Right lobe of liver (tissue), 6 donors: ENCODE data around the gene CIAO3. TPM values are rescaled to one million over a fixed set of nuclear protein-coding genes. Genes with fewer than 3 reads are reported as not detected.

Experiments
- ATAC-seq, 4 donors: fragments of 200-7000 bp; cut with Tn5 transposase; one replicate each; pipeline ENCODE4 v1.9.1; 2020; ENCODE audit warnings: mild to moderate bottlenecking in 4 of 4, moderate library complexity in 4 of 4
- DNase-seq, 3 donors: peaks; one replicate each; pipeline ENCODE4 v3.0.0-alpha.2; 2020
- H3K27ac ChIP-seq, 3 donors: fragments of 200-600 bp; one replicate each; pipeline ENCODE4 v1.8.0; 2022
- H3K27me3 ChIP-seq, 2 donors: fragments of 200-600 bp; one replicate each; pipeline ENCODE4 v1.8.0; 2022
- H3K36me3 ChIP-seq, 4 donors: fragments of 200-600 bp; sonication (generic) in 1 of 4; one replicate each; pipeline versions ENCODE4 v1.5.1 to v1.8.0; 2017 to 2022; ENCODE audit warnings: control low read depth in 1 of 4
- H3K4me1 ChIP-seq, 4 donors: fragments of 200-600 bp; sonication (generic) in 1 of 4; one replicate each; pipeline versions ENCODE4 v1.5.1 to v1.8.0; 2017 to 2022; ENCODE audit warnings: control low read depth in 1 of 4
- H3K4me3 ChIP-seq, 3 donors: fragments of 200-600 bp; one replicate each; pipeline ENCODE4 v1.8.0; 2022
- H3K9me3 ChIP-seq, 4 donors: fragments of 200-600 bp; sonication (generic) in 1 of 4; one replicate each; pipeline versions ENCODE4 v1.5.1 to v1.8.0; 2017 to 2022; ENCODE audit warnings: control low read depth in 1 of 4
- CTCF ChIP-seq, 4 donors: fragments of 200-600 bp in 3 of 4; fragments of 450-650 bp in 1 of 4; IDR thresholded peaks; one replicate each; pipeline versions ENCODE4 v1.5.1 to v1.8.0; 2016 to 2022; ENCODE audit warnings: antibody characterized with exemption in 4 of 4, mild to moderate bottlenecking in 2 of 4
- POLR2A ChIP-seq: fragments of 450-650 bp; IDR thresholded peaks from one replicate; pipeline ENCODE4 v1.6.1; 2017; ENCODE audit warnings: antibody characterized with exemption, mild to moderate bottlenecking
- WGBS: methylation state at CpG from one replicate; pipeline ENCODE4 v1.1.6; 2018; ENCODE audit warnings: low coverage, low lambda C conversion rate; ENCODE audit not compliant: insufficient coverage; ENCODE audit errors: missing lambda C conversion rate; 5-methylcytosine and 5-hydroxymethylcytosine counted together
- intact Hi-C, 2 donors: fragments of 100-400 bp; cut with DNase I; formaldehyde crosslinking; loops; one replicate each; pipeline versions ENCODE4 v1.11.2 to v1.14.1; 2022
- total RNA-seq, 6 experiments: library from RNA; depleted of rRNA in 2 of 6; stranded (reverse); fragments of >200 nt in 2 of 6; fragmentation: NEBNext Ultra II Directional in 3 of 6; extraction: Animal tissue kit (Norgen Biotek cat#: 25700) in 3 of 6; gene quantifications; one replicate each; pipeline versions ENCODE4 v1.1.0 to v1.2.4, GENCODE V29; 2016 to 2023
- donor health status: DM: no; HTN: yes; CAD: no.
- donor health status: DM: no; HTN: no; CAD: no.
- donor health status: DM: no; HTN: no; CAD: no.
- donor health status: DM: no; HTN: yes; CAD: no.
- donor health status: DM: no; HTN: yes; CAD: no.

The CIAO3 gene
- total RNA-seq, 6 experiments from 2014 or later = 11.9 to 26.1 (median 17.3) TPM

DNA sequence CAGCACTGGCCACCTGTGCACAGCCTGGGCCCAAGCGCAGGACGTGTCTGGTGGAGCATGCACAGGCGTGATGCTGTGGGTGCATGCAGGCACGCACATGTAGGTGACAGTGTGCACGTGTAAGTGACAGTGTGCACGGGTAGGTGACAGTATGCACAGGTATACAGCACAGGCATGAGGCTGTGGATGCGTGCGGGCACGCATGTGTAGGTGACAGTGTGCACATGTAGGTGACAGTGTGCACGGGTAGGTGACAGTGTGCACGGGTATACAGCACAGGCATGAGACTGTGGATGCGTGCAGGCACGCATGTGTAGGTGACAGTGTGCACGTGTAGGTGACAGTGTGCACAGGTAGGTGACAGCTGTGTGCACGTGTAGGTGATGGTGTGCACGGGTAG lies 39.5 kb upstream of the CIAO3 start:
- Histone ChIP-seq H3K36me3 (no peaks in the 10 kb centered on the region), H3K4me1 (no peaks in the 10 kb centered on the region), H3K27ac (no peak overlapping the region), H3K4me3 (no peak overlapping the region), H3K27me3 (no peaks in the 10 kb centered on the region), H3K9me3 (no peaks in the 10 kb centered on the region)
- intact Hi-C loops = loop anchor here in 1 of 2 donors (5.0 kb wide), 1 partner anchor 73 kb away; the partner anchor contains the start of gene FBXL16
- TF ChIP-seq POLR2A (no peak), CTCF (IDR thresholded peaks at IDR 0.05) (no peak)
- ATAC-seq (no peak), DNase-seq (no peak)
- 67% methylated on average over 14 of the region's 16 CpGs for WGBS

DNA sequence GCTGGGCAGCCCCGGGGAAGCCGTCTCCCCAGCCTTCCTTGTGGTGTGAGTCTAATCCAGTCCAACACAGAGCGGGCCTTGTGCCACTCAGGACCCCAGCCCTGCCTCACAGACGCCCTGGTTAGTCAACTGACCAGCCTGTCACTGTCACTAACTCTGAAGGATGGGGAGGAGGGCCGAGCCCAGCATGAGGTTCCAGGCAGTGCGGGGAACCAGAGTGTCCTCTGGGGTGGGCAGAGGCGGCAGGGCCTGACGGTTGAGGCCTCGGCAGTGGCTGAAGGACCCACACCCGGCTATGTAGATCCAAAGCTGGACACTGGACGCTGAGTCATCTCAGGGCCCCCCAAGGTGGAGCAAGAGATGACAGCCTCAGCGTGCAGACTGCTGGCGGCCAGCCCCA lies 38.8 kb upstream of the CIAO3 start:
- no peaks in the 10 kb centered on the region for H3K4me1 ChIP-seq
- H3K27ac ChIP-seq = no peak overlapping the region
- H3K27me3 ChIP-seq = no peaks in the 10 kb centered on the region
- WGBS = 80% methylated on average over 1 of the region's 13 CpGs
- no peaks in the 10 kb centered on the region for H3K9me3 ChIP-seq
- H3K36me3 ChIP-seq = no peaks in the 10 kb centered on the region
- ATAC-seq (no peak), DNase-seq (no peak)
- no peak overlapping the region for H3K4me3 ChIP-seq
- intact Hi-C loops = no loop called here
- TF ChIP-seq POLR2A (no peak), CTCF (IDR thresholded peaks at IDR 0.05) (no peak)

DNA sequence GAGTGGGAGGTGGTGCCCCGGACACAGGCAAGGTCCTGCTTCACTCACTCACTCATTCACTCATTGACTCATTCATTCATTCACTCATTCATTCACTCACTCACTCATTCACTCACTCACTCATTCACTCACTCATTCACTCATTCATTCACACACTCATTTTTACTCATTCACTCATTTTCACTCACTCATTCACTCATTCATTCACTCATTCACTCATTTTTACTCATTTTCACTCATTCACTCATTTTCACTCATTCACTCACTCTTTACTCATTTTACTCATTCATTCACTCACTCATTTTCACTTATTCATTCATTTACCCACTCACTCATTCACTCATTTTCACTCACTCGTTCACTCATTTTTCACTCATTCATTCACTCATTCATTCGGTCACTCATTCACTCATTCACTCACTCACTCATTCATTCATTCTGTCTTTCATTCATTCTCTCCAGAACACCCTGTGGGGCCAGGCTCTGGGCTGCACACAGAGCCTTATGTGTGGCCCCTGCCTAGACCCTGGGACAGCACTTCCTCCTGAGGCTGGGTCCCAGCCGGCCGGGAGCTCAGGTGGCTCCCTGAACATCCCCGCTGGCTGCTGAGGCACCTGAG lies 38.2 kb upstream of the CIAO3 start:
- Histone ChIP-seq H3K4me1 (no peaks in the 10 kb centered on the region), H3K27me3 (no peaks in the 10 kb centered on the region), H3K4me3 (no peak overlapping the region), H3K9me3 (no peaks in the 10 kb centered on the region), H3K27ac (no peak overlapping the region), H3K36me3 (no peaks in the 10 kb centered on the region)
- DNase-seq (no peak), ATAC-seq (no peak)
- intact Hi-C loops = no loop called here
- 68% methylated on average over 6 of the region's 6 CpGs for WGBS
- TF ChIP-seq CTCF (IDR thresholded peaks at IDR 0.05) (no peak), POLR2A (no peak)

- Histone ChIP-seq H3K36me3 (no peaks in the 10 kb centered on the region), H3K27me3 (no peaks in the 10 kb centered on the region), H3K4me3 (no peak overlapping the region), H3K4me1 (no peaks in the 10 kb centered on the region), H3K9me3 (no peaks in the 10 kb centered on the region), H3K27ac (no peak overlapping the region)
- DNase-seq = no peak
- no peak for ATAC-seq
- intact Hi-C loops = no loop called here
- no peak for TF ChIP-seq POLR2A
- TF ChIP-seq CTCF (IDR thresholded peaks at IDR 0.05) = no peak
- WGBS = 50% methylated on average over 2 of the region's 11 CpGs
Measured at GRCh38 chr16:778447-778846, 37.6 kb upstream of the CIAO3 start.

DNA sequence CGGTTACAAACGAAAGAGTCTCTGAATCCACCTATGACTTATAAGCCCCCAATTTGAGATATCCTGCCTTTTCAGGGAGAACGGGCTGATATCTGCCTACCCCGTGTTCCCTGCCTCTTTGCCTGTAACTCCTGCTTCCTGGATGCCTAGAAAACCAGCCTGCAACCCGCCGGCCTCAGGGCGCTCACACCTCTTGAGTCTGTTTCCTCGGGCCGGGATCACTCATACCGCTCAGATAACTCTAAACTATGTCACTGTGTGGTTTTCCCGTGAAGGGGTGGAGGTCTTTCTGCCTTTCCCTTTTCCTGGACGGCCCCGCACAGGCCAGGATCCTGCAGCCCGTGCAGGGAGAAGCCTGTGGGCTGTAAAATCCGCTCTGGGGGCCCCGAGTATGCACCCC lies 37.0 kb upstream of the CIAO3 start:
- Histone ChIP-seq H3K4me3 (no peak overlapping the region), H3K27ac (no peak overlapping the region), H3K36me3 (no peaks in the 10 kb centered on the region), H3K27me3 (no peaks in the 10 kb centered on the region), H3K9me3 (no peaks in the 10 kb centered on the region), H3K4me1 (no peaks in the 10 kb centered on the region)
- intact Hi-C loops = no loop called here
- ATAC-seq (no peak), DNase-seq (no peak)
- WGBS = 21% methylated on average over 12 of the region's 16 CpGs
- TF ChIP-seq CTCF (IDR thresholded peaks at IDR 0.05) = no peak
- TF ChIP-seq POLR2A = no peak
